ENCODE data around the gene LRRC55.
A peak's percentile ranks its signal among the peaks of the same experiment; 100 is the strongest.

Gene LRRC55

DNA sequence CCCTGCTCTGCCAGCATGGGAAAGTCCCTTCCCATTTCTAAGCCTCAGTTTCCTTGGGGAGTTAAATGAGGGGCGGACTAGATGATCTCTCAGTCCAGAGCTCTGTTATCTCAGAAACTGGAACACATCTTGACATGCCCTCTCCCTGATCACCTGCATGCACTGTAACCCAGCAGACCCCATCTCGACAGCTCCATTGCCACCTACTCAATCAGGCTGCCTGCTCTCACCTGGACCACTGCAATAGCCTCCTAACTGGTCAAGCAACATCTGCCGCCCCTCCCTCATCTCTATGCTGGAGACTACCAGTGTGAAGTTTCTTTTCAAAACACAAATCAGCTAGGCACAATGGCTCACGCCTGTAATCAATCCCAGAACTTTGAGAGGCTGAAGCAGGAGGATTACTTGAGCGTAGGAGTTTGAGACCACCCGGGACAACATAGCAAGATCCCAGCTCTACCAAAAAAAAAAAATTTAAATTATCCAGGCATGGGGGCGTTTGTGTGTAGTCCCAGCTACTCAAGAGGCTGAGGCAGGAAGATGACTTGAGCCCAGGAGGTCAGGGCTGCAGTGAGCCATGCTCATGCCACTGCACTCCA is 22.2 kb downstream of the LRRC55 start:
- DNase-seq: no peak

DNA sequence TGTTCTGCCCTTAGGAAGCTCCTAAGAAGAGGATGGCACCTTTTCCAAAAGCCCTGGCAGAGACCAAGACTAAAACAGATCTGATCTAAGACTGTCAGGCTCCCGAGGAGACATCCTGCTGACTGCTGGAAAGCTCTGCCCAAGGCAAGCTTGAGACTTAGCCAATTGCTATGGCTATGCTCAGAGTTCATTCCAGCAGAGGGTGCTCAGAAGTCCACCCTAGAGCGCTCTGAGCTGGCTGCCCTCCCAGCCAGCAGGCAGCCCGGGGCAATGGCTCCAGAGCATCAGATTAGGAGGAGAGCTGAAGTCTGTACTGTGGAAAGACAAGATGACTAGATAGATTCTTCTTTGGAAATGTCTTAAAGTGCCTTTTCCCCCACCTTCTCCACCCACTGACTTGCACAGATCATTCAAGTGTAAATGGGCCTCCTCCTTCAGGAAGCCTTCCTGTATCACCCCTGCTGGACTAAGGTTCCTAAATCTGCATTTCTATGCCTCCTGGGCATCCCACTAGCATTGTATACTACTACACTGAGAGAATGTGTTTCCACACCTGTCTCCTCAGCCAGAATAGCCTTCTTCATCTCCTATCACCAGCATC is 23.4 kb downstream of the LRRC55 start:
- no peak for DNase-seq

DNA sequence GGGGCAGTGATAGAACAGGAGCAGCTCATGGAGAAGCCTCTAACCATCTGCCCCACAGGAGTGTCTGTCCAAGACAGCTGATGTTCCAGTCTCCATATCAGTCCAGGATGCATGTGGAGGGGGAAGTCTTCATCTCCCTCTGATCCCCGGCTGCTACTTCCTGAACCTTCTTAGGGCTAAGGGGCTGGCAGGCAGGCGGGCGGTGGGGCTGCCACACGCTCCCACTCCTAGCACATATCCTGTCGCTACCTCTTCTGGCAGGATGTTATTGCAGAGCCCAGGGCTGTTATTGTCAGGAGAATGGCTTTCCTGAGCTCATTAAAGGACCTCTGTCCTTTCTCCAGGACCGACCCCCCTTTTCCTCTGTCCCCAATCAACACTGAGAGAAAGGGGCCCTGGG is 25.4 kb downstream of the LRRC55 start:
- no peak for DNase-seq

- no peak for DNase-seq
Observed at GRCh38 chr11:57210781-57211180, 29.0 kb downstream of the LRRC55 start.

DNA sequence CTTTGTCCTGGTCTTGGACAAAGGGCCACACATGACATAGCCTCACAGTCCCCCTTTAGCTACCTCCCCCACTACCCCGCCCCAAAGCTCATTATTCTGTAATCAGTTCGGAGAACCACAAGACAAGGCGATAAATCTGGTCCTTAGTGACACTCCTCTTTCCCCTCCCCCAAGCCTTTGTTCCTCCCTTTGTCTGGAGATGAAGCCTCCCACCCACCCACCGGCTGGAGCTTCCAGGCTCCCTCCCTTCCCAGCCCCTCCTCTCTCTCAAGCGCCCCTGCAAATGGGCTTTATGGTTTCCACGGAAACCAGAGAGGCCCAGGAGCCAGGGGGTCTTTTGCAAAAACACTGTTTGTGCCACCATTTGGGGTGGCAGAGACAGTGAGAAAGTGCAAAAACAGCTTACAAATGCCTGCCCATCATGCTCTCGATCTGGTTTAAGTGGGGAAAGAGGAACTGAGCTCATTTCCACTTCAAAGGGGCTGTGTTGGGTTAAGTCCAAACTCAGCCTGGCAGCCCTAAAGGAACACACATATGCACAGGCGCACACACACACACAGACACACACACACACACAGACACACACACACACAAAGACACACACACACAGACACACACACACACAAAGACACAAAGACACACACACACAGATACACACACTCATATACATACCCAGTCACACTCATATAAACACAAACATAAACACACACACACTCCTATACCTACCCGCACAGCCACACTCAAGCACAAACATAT is 31.8 kb downstream of the LRRC55 start:
- peak in 2 of 3 experiments; percentile 57 to 83 for DNase-seq

DNA sequence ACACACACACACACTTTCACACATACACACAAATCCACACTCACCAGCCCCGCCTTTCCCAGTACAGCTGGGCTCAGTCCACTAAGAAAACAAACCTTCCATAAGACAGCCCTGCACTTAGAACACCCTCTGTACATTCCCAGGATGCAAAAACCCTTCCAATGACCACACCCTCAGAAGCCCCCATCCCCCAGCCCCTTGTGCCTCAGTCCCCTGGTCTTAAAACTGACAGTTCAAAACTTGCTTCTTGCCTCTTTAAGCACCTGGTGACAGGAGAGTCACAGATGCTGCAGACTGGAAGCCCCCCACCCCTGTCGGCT is 32.3 kb downstream of the LRRC55 start:
- DNase-seq: peak in 1 of 3 experiments; percentile 40

DNA sequence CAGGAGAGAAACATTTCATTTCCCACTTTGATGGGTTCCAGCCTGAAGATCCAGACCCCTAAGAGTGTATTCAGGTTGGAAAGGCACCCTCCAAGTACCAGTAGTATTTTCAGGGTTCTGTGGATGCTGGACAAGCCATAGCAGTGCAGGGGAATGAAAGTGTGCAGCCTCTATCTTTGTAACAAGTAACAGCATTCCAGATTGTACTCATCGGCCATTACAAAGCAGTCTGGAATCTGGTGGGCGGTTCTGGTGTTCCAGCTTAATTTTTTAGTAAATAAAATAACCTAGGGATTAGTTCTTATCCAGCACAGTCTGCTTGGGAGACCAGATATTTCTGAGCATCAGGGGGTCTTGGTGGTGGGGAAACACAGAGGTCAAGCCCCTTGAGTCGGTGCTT is 32.7 kb downstream of the LRRC55 start:
- DNase-seq: no peak

DNA sequence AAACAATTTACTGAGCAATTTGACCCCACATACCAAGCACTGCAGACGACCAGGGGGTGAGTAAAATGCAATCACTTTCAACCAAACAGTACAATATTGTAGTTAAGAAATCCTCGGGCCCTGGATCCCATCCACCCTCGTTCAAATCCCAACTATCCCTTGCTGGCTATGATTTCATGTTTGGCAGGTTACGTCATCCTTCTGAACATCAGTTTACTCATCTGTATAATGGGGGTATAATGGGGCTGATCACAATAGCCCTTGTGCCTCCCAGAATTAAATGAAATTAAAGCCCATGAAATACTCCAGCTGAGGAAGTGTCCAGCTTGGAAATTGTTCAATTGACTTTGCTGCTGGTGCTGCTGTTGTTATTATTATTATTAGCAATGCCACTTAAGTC is 34.7 kb downstream of the LRRC55 start:
- DNase-seq: no peak

DNA sequence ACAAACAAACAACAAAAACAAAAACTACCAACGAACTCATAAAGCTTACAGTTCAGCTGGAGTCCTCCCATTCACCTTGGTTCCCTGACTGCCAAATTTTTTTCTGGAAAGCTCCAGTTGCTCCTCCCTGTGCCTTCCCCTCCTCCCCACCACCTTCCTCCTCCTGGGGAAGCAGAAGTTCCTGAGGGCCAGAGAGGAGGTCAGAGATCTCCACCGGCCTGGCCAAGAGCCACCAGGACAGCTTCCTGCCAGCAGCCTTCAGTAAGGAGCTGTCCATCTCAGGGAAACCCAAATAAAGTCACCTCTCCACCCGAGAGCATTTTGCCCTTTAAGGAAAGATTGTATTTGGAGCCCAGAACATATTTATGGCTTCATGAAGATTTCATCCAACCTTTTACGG is 35.3 kb downstream of the LRRC55 start:
- no peak for DNase-seq

GRCh38 chr11:57219021-57219627 is 37.4 kb downstream of the LRRC55 start:
- no peak for DNase-seq

GRCh38 chr11:57222239-57222638 is 40.5 kb downstream of the LRRC55 start:
- DNase-seq: no peak

GRCh38 chr11:57223601-57224000 is 41.8 kb downstream of the LRRC55 start:
- DNase-seq: no peak

DNA sequence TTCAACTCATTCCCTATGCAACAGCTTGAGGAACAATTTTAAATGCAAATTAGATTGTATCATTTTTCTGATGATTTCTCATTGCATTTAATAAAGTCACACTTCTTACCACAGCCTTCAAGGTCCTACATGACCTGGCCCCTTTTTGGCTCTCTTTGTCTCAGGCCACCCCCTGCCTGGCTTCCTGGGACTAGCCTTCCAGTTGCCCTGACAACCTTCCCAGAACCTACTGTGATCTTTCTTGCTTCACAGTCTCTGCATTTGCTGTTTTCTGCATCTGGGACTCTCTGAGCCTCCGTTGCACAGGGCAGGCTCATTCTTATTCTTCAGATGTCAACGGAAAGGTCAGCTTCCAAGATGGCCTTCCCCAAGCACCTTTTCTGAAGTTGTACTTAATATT is 42.4 kb downstream of the LRRC55 start:
- DNase-seq: peak in 1 of 3 experiments; percentile 6

DNA sequence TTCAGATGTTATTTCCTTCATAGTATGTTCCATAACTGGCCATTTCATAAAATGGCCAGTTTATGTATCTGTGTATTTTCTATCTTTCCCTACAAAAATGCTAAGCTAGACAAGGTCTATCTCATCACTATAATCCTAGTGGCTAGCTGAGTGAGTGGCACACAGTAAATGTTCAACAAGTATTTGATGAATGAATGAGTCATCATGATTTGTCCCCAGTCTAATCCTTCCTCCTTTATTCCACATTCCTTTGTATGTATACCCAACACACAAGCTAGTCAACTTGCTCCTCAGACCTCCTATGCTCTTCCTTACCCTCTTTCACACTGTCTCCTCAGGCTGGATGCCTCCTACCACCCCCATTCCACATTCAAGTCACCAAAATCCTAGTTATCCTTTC is 42.8 kb downstream of the LRRC55 start:
- DNase-seq: no peak

GRCh38 chr11:57228600-57228999 is 46.8 kb downstream of the LRRC55 start:
- no peak for DNase-seq

- DNase-seq: no peak
Observed at GRCh38 chr11:57230316-57230715, 48.6 kb downstream of the LRRC55 start.

GRCh38 chr11:57230791-57231538 is 49.2 kb downstream of the LRRC55 start:
- no peak for DNase-seq

GRCh38 chr11:57231539-57232253 is 49.9 kb downstream of the LRRC55 start:
- DNase-seq: no peak

DNA sequence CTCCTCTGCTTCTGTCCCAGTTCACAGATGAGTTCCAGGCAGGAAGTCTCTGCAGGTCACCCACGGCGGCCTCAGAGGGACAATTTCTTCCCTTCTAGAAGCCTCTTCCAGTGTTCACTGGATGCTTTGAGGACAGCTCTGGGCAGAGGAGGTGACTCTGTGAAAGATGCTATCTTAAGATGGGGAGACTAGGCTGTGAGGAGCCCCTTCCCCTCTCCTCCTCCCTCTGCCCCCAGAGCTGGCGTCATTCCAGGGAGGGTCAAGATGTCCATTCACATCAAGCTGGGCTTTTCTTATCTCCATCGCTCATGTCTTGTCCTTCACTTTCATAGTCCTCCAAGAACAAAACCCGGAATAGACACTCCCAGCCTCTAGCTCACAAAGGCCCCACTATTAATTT is 51.9 kb downstream of the LRRC55 start:
- DNase-seq: no peak

- no peak for DNase-seq
Observed at GRCh38 chr11:57235761-57236703, 54.3 kb downstream of the LRRC55 start.

GRCh38 chr11:57237204-57237681 is 55.5 kb downstream of the LRRC55 start, which contains the start of gene APLNR:
APLNR (minus strand) TSS chr11:57237250; CDS start chr11:57237004, 246 bp downstream.
- DNase-seq: no peak

Measured in NCI-H1417 (cell line).